SK-N-SH (cell line): ENCODE data around the gene REG1A. TPM values are rescaled to one million over a fixed set of nuclear protein-coding genes. Genes with fewer than 3 reads are reported as not detected.

ENCODE experiments used
- CTCF ChIA-PET: fragments of 300-600, 350-600 bp; formaldehyde crosslinking; extraction: SDS; loops from one replicate; lab custom pipeline; 2021; lab: Yijun Ruan, JAX
- POLR2A ChIA-PET: fragments of 350-600 bp; sonication (Branson Sonifier 250); formaldehyde crosslinking; extraction: SDS; loops from one replicate; lab custom pipeline; 2020; ENCODE audit warnings: antibody characterized with exemption, inconsistent platforms; lab: Yijun Ruan, JAX
- DNase-seq: peaks from one replicate; pipeline ENCODE4 v3.0.0; 2012
- H2AFZ ChIP-seq: fragments of 200-600 bp; sonication (generic); 2 replicates; pipeline ENCODE4 v1.8.1; 2016; ENCODE audit warnings: antibody characterized with exemption, mild to moderate bottlenecking, low read depth
- H3F3A ChIP-seq: fragments of 200-600 bp; sonication (generic); replicated peaks from 2 replicates; pipeline ENCODE3; 2016; ENCODE audit warnings: antibody characterized with exemption, mild to moderate bottlenecking; ENCODE audit not compliant: insufficient read depth
- H3K27ac ChIP-seq, 2 experiments: fragments of 200-500 bp in 1 of 2; fragments of 200-600 bp in 1 of 2; sonication (Bioruptor generic) in 1 of 2; sonication (generic), shearing (Covaris generic) in 1 of 2; 2 replicates each; pipeline versions ENCODE4 v1.5.1 to v1.6.1; 2014 to 2016; ENCODE audit warnings: low read depth in 2 of 2, inconsistent platforms in 1 of 2, low read length in 1 of 2, mild to moderate bottlenecking in 1 of 2, mixed read lengths in 1 of 2
- H3K27me3 ChIP-seq: fragments of 200-600 bp; sonication (generic), shearing (Covaris generic); 2 replicates; pipeline ENCODE4 v1.6.1; 2016; ENCODE audit warnings: mixed run types; ENCODE audit not compliant: insufficient read depth
- H3K36me3 ChIP-seq, 2 experiments: fragments of 200-500 bp in 1 of 2; fragments of 200-600 bp in 1 of 2; sonication (Bioruptor generic) in 1 of 2; sonication (generic) in 1 of 2; replicated peaks in 1 of 2; 2 replicates each; pipeline versions ENCODE3 to v1.5.1; 2014 to 2016; ENCODE audit warnings: low read length in 1 of 2, mild to moderate bottlenecking in 1 of 2; ENCODE audit not compliant: insufficient read depth in 2 of 2, control insufficient read depth in 1 of 2
- H3K4me1 ChIP-seq, 2 experiments: fragments of 200-500 bp in 1 of 2; fragments of 200-600 bp in 1 of 2; sonication (Bioruptor generic) in 1 of 2; sonication (generic), shearing (Covaris generic) in 1 of 2; 2 replicates each; pipeline versions ENCODE4 v1.5.1 to v1.6.1; 2014 to 2016; ENCODE audit warnings: low read depth in 1 of 2, low read length in 1 of 2, mixed run types in 1 of 2; ENCODE audit not compliant: insufficient read depth in 2 of 2, control insufficient read depth in 1 of 2
- H3K4me2 ChIP-seq: fragments of 200-600 bp; sonication (generic), shearing (Covaris generic); 2 replicates; pipeline ENCODE4 v1.6.1; 2017; ENCODE audit warnings: mixed run types
- H3K4me3 ChIP-seq, 2 experiments: fragments of 200-500 bp in 1 of 2; fragments of 200-600 bp in 1 of 2; sonication (Bioruptor generic) in 1 of 2; sonication (generic), shearing (Covaris generic) in 1 of 2; 2 replicates each; pipeline versions ENCODE4 v1.5.1 to v1.8.1; 2014 to 2016; ENCODE audit warnings: low read depth in 2 of 2, inconsistent platforms in 1 of 2, low read length in 1 of 2, mild to moderate bottlenecking in 1 of 2, mixed read lengths in 1 of 2, moderate library complexity in 1 of 2
- H3K79me2 ChIP-seq: fragments of 200-600 bp; sonication (generic); 2 replicates; pipeline ENCODE4 v1.8.1; 2017; ENCODE audit warnings: mild to moderate bottlenecking; ENCODE audit not compliant: insufficient read depth
- H3K9ac ChIP-seq: fragments of 200-600 bp; sonication (generic); 2 replicates; pipeline ENCODE4 v1.6.1; 2017; ENCODE audit warnings: mixed run types
- H3K9me2 ChIP-seq: fragments of 200-600 bp; sonication (generic); 2 replicates; pipeline ENCODE4 v1.6.1; 2017; ENCODE audit warnings: mixed run types
- H3K9me3 ChIP-seq: fragments of 200-600 bp; sonication (generic); 2 replicates; pipeline ENCODE4 v1.6.1; 2017; ENCODE audit warnings: mixed run types, mild to moderate bottlenecking, moderate library complexity
- H4K20me1 ChIP-seq: fragments of 200-600 bp; sonication (generic); 2 replicates; pipeline ENCODE4 v1.6.1; 2017; ENCODE audit warnings: mild to moderate bottlenecking, mixed run types; ENCODE audit not compliant: insufficient read depth
- CHD2 ChIP-seq: fragments of 150-350 bp; IDR thresholded peaks from 2 replicates; pipeline ENCODE4 v1.6.1; 2018; ENCODE audit warnings: low read length; ENCODE audit not compliant: partially characterized antibody
- ELF1 ChIP-seq: IDR thresholded peaks from 2 replicates; pipeline ENCODE4 v1.4.0; 2012
- EZH2phosphoT487 ChIP-seq: fragments of 200-600 bp; sonication (generic); IDR thresholded peaks from 2 replicates; pipeline ENCODE4 v1.6.1; 2017; ENCODE audit warnings: low read depth, mixed run types, mild to moderate bottlenecking, antibody characterized with exemption, moderate library complexity, borderline replicate concordance
- FOSL2 ChIP-seq: IDR thresholded peaks from 2 replicates; pipeline ENCODE4 v1.4.0; 2012; ENCODE audit warnings: low read depth, mild to moderate bottlenecking, moderate library complexity, borderline replicate concordance
- FOXJ3 ChIP-seq: sonication (generic); formaldehyde crosslinking; IDR thresholded peaks from 2 replicates; pipeline ENCODE4 v1.5.1; 2020; ENCODE audit warnings: mild to moderate bottlenecking, missing genetic modification reagents
- GATA2 ChIP-seq: sonication (generic); formaldehyde crosslinking; IDR thresholded peaks from 2 replicates; pipeline ENCODE4 v1.5.0; 2020; ENCODE audit warnings: mild to moderate bottlenecking, missing genetic modification reagents
- IRF3 ChIP-seq: fragments of 150-350 bp; IDR thresholded peaks from 2 replicates; pipeline ENCODE4 v1.6.1; 2016; ENCODE audit warnings: mild to moderate bottlenecking, low read depth, low read length
- JUND ChIP-seq: IDR thresholded peaks from 2 replicates; pipeline ENCODE4 v1.4.0; 2012
- NFIC ChIP-seq: IDR thresholded peaks from 2 replicates; pipeline ENCODE4 v1.4.0; 2012; ENCODE audit warnings: borderline replicate concordance
- NRF1 ChIP-seq: IDR thresholded peaks from 2 replicates; pipeline ENCODE4 v1.6.1; 2012; ENCODE audit warnings: low read depth, mild to moderate bottlenecking, low read length
- RAD21 ChIP-seq: IDR thresholded peaks from 2 replicates; pipeline ENCODE4 v1.6.1; 2012; ENCODE audit warnings: mild to moderate bottlenecking, low read length
- REST ChIP-seq: IDR thresholded peaks from 2 replicates; pipeline ENCODE4 v1.6.1; 2012; ENCODE audit warnings: mild to moderate bottlenecking, low read depth, low read length, moderate library complexity
- RFX5 ChIP-seq: IDR thresholded peaks from 2 replicates; pipeline ENCODE4 v1.6.1; 2012; ENCODE audit warnings: mild to moderate bottlenecking, improper control_type of control experiment, low read length
- SIN3A ChIP-seq: IDR thresholded peaks from 2 replicates; pipeline ENCODE4 v1.6.1; 2012; ENCODE audit warnings: low read depth, mild to moderate bottlenecking, low read length, moderate library complexity, borderline replicate concordance
- SMC3 ChIP-seq: IDR thresholded peaks from 2 replicates; pipeline ENCODE4 v1.6.1; 2012; ENCODE audit warnings: low read depth, low read length, improper control_type of control experiment
- TCF12 ChIP-seq: IDR thresholded peaks from 2 replicates; pipeline ENCODE4 v1.4.0; 2012
- WGBS: methylation state at CpG from one replicate; pipeline ENCODE4 v1.1.6; 2017; ENCODE audit warnings: low lambda C conversion rate; 5-methylcytosine and 5-hydroxymethylcytosine counted together
- polyA plus RNA-seq, 3 experiments: library from polyadenylated mRNA; depleted of rRNA; stranded (reverse); fragments of >200 nt; gene quantifications; 2 replicates each; pipeline ENCODE4 v1.2.3, GENCODE V29; 2012

Gene REG1A
- polyA plus RNA-seq, 1 of the 3 experiments (the other 2 are of a cell fraction) = not detected

DNA sequence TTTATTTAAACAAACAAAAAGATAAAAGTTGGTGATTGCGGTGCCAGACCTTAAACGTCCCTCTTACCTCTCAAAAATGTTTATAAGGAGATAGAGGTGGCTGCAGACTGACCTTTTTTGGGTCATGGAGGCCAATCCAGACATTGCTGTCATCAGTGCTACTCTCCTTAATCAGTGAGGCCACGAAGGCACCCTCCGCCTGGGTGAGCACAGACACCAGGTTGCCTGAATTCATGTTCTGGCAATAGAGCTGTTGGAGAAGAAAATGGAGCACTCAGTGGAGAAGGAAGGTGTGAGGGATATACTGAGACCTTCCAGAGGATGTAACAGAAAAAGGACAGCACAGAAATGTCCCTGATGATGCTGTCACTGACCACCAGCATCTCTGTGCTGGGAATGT, 34.0 kb upstream of the REG1A start:
- Histone ChIP-seq H3K4me3 (no peak overlapping the region), H3K4me1 (peaks cover 0 to 3% of the 10 kb centered on the region in 2 experiments; a peak in 2 of 4 replicates), H3F3A (no peaks in the 10 kb centered on the region), H3K9ac (no peak overlapping the region), H3K79me2 (no peaks in the 10 kb centered on the region), H2AFZ (no peak overlapping the region), H4K20me1 (no peaks in the 10 kb centered on the region), H3K36me3 (no peaks in the 10 kb centered on the region), H3K27ac (no peak overlapping the region), H3K9me2 (no peaks in the 10 kb centered on the region), H3K9me3 (no peaks in the 10 kb centered on the region), H3K4me2 (no peak overlapping the region), H3K27me3 (no peaks in the 10 kb centered on the region)
- DNase-seq = no peak
- TF ChIP-seq NRF1 (no peak), ELF1 (no peak), SMC3 (no peak), FOSL2 (no peak), SIN3A (no peak), IRF3 (no peak), RAD21 (no peak), RFX5 (no peak), FOXJ3 (no peak), REST (no peak), CHD2 (no peak), GATA2 (no peak), NFIC (no peak), JUND (no peak), EZH2phosphoT487 (no peak), TCF12 (no peak)
- WGBS = 17% methylated on average over 4 of the region's 4 CpGs
- ChIA-PET CTCF (interaction anchor here (0.6 kb wide), 1 partner anchor 40 kb away, joined by 3 read pairs; no protein-coding TSS in a partner anchor), POLR2A (no interaction called here)
